ENCODE results near the gene KLHL29.

Gene KLHL29

GRCh38 chr2:23680951-23681350 is 296.0 kb downstream of the KLHL29 start:
- no peak for DNase-seq
- intact Hi-C loops (cut with DNase I), result no loop called here

GRCh38 chr2:23681356-23682140 is 296.6 kb downstream of the KLHL29 start:
- DNase-seq, result no peak
- intact Hi-C loops (cut with DNase I), result no loop called here

GRCh38 chr2:23682481-23682880 is 297.5 kb downstream of the KLHL29 start:
- no peak for DNase-seq
- intact Hi-C loops (cut with DNase I), result no loop called here

GRCh38 chr2:23683001-23683400 is 298.0 kb downstream of the KLHL29 start:
- no peak for DNase-seq
- intact Hi-C loops (cut with DNase I), result no loop called here

GRCh38 chr2:23684395-23685176 is 299.6 kb downstream of the KLHL29 start:
- no peak for DNase-seq
- intact Hi-C loops (cut with DNase I), result no loop called here

GRCh38 chr2:23685181-23685580 is 300.2 kb downstream of the KLHL29 start:
- intact Hi-C loops (cut with DNase I), result no loop called here
- DNase-seq, result no peak

- intact Hi-C loops (cut with DNase I), result no loop called here
- no peak for DNase-seq
Observed at GRCh38 chr2:23685706-23686105, 300.7 kb downstream of the KLHL29 start.

- intact Hi-C loops (cut with DNase I), result no loop called here
- no peak for DNase-seq
Observed at GRCh38 chr2:23686405-23687029, 301.5 kb downstream of the KLHL29 start.

GRCh38 chr2:23687214-23687613 is 302.2 kb downstream of the KLHL29 start:
- DNase-seq, result no peak
- intact Hi-C loops (cut with DNase I), result no loop called here

- intact Hi-C loops (cut with DNase I), result no loop called here
- DNase-seq, result no peak
Observed at GRCh38 chr2:23687713-23688112, 302.7 kb downstream of the KLHL29 start.

GRCh38 chr2:23688486-23689130 is 303.6 kb downstream of the KLHL29 start:
- intact Hi-C loops (cut with DNase I), result no loop called here
- no peak for DNase-seq

GRCh38 chr2:23689131-23689700 is 304.2 kb downstream of the KLHL29 start:
- intact Hi-C loops (cut with DNase I), result no loop called here
- DNase-seq, result no peak

- intact Hi-C loops (cut with DNase I), result no loop called here
- no peak for DNase-seq
Observed at GRCh38 chr2:23689891-23690290, 304.9 kb downstream of the KLHL29 start.

GRCh38 chr2:23690421-23691105 is 305.6 kb downstream of the KLHL29 start:
- intact Hi-C loops (cut with DNase I), result no loop called here

GRCh38 chr2:23691106-23691470 is 306.1 kb downstream of the KLHL29 start:
- DNase-seq, result no peak
- intact Hi-C loops (cut with DNase I), result no loop called here

More at GRCh38 chr2:23690421-23691105, 305.6 kb downstream of the KLHL29 start:
- no peak for DNase-seq

- intact Hi-C loops (cut with DNase I), result no loop called here
- peak in 1 of 42 donors; percentile 15 for DNase-seq
Observed at GRCh38 chr2:23691565-23691964, 306.6 kb downstream of the KLHL29 start.

- intact Hi-C loops (cut with DNase I), result no loop called here
Observed at GRCh38 chr2:23692263-23692662, 307.3 kb downstream of the KLHL29 start.

GRCh38 chr2:23692851-23693605 is 308.0 kb downstream of the KLHL29 start:
- intact Hi-C loops (cut with DNase I), result no loop called here
- peak in 1 of 42 donors; percentile 14 for DNase-seq

More at GRCh38 chr2:23692263-23692662, 307.3 kb downstream of the KLHL29 start:
- peak in 1 of 42 donors; percentile 10 for DNase-seq

Data from head of caudate nucleus (tissue), 42 donors.